ENCODE results near the gene RBM33. TPM values are rescaled to one million over a fixed set of nuclear protein-coding genes. Genes with fewer than 3 reads are reported as not detected.

RBM33 gene
- total RNA-seq, 4 donors from 2014 or later, result 27.0 to 34.5 (median 32.6) TPM

GRCh38 chr7:155765458-155765857, 121.0 kb downstream of the RBM33 start:
- H3K36me3 ChIP-seq, result peaks cover 30 to 69% (median 59%) of the 10 kb centered on the region in 4 donors
- H3K4me1 ChIP-seq, result peaks cover 24 to 35% (median 27%) of the 10 kb centered on the region in 4 donors
- intact Hi-C loops (cut with DNase I), result loop anchor here (10.0 kb wide), 1 partner anchor 841 kb away; no protein-coding TSS in a partner anchor
- TF ChIP-seq POLR2A (IDR thresholded peaks at IDR 0.05; ENCODE audit: low read depth) (no peak), POLR2AphosphoS5 (IDR thresholded peaks at IDR 0.05) (no peak)
- no peak overlapping the region for H3K27ac ChIP-seq (replicated peaks in 1 of 4)
- WGBS, result 94% methylated on average over 8 of the region's 8 CpGs
- no peaks in the 10 kb centered on the region for H3K9me3 ChIP-seq
- no peak for DNase-seq (ENCODE audit: extremely low spot score)
- H3K27me3 ChIP-seq, result no peaks in the 10 kb centered on the region
- no peak overlapping the region for H3K4me3 ChIP-seq

- intact Hi-C loops (cut with DNase I), result loop anchor here (10.0 kb wide), 1 partner anchor 842 kb away; no protein-coding TSS in a partner anchor
- no peaks in the 10 kb centered on the region for H3K27me3 ChIP-seq
- DNase-seq (ENCODE audit: extremely low spot score), result no peak
- no peaks in the 10 kb centered on the region for H3K9me3 ChIP-seq
- peaks cover 38 to 78% (median 61%) of the 10 kb centered on the region in 4 donors for H3K36me3 ChIP-seq
- H3K4me1 ChIP-seq, result peaks cover 24 to 31% (median 27%) of the 10 kb centered on the region in 4 donors
- H3K27ac ChIP-seq (replicated peaks in 1 of 4), result no peak overlapping the region
- no peak overlapping the region for H3K4me3 ChIP-seq
- TF ChIP-seq POLR2A (IDR thresholded peaks at IDR 0.05; ENCODE audit: low read depth) (no peak), POLR2AphosphoS5 (IDR thresholded peaks at IDR 0.05) (no peak), CTCF (IDR thresholded peaks at IDR 0.05) (no peak), EP300 (IDR thresholded peaks at IDR 0.05) (no peak)
- 84% methylated on average over 12 of the region's 12 CpGs for WGBS
Observed at GRCh38 chr7:155766386-155766785, 121.9 kb downstream of the RBM33 start.

- Histone ChIP-seq H3K27ac (replicated peaks in 1 of 4) (no peak overlapping the region), H3K4me3 (no peak overlapping the region), H3K27me3 (no peaks in the 10 kb centered on the region), H3K4me1 (peaks cover 20 to 27% (median 23%) of the 10 kb centered on the region in 4 donors), H3K9me3 (no peaks in the 10 kb centered on the region), H3K36me3 (peaks cover 42 to 85% (median 67%) of the 10 kb centered on the region in 4 donors)
- 94% methylated on average over 12 of the region's 12 CpGs for WGBS
- intact Hi-C loops (cut with DNase I), result loop anchor here (10.0 kb wide), 1 partner anchor 842 kb away; no protein-coding TSS in a partner anchor
- TF ChIP-seq EP300 (IDR thresholded peaks at IDR 0.05) (no peak), POLR2A (IDR thresholded peaks at IDR 0.05; ENCODE audit: low read depth) (no peak), POLR2AphosphoS5 (IDR thresholded peaks at IDR 0.05) (no peak), CTCF (IDR thresholded peaks at IDR 0.05) (no peak)
- DNase-seq (ENCODE audit: extremely low spot score), result no peak
Observed at GRCh38 chr7:155766966-155767916, 122.8 kb downstream of the RBM33 start.

GRCh38 chr7:155769701-155770100, 125.2 kb downstream of the RBM33 start:
- Histone ChIP-seq H3K27me3 (no peaks in the 10 kb centered on the region), H3K4me3 (no peak overlapping the region), H3K36me3 (peaks cover 52 to 97% (median 73%) of the 10 kb centered on the region in 4 donors), H3K4me1 (peaks cover 0 to 4% (median 1%) of the 10 kb centered on the region in 4 donors), H3K9me3 (no peaks in the 10 kb centered on the region), H3K27ac (replicated peaks in 1 of 4) (no peak overlapping the region)
- 69% methylated on average over 6 of the region's 6 CpGs for WGBS
- intact Hi-C loops (cut with DNase I), result loop anchor here (10.0 kb wide), 1 partner anchor 845 kb away; no protein-coding TSS in a partner anchor
- DNase-seq (ENCODE audit: extremely low spot score), result no peak
- TF ChIP-seq CTCF (IDR thresholded peaks at IDR 0.05) (no peak), POLR2A (IDR thresholded peaks at IDR 0.05; ENCODE audit: low read depth) (no peak), EP300 (IDR thresholded peaks at IDR 0.05) (no peak), POLR2AphosphoS5 (IDR thresholded peaks at IDR 0.05) (no peak)

- Histone ChIP-seq H3K4me3 (no peak overlapping the region), H3K36me3 (peaks cover 57 to 97% (median 74%) of the 10 kb centered on the region in 4 donors), H3K9me3 (no peaks in the 10 kb centered on the region), H3K27me3 (no peaks in the 10 kb centered on the region), H3K4me1 (peaks cover 0 to 4% (median 1%) of the 10 kb centered on the region in 4 donors), H3K27ac (replicated peaks in 1 of 4) (no peak overlapping the region)
- DNase-seq (ENCODE audit: extremely low spot score), result no peak
- WGBS, result 86% methylated on average over 6 of the region's 6 CpGs
- intact Hi-C loops (cut with DNase I), result no loop called here
- no peak for TF ChIP-seq EP300 (IDR thresholded peaks at IDR 0.05)
- TF ChIP-seq CTCF (IDR thresholded peaks at IDR 0.05), result no peak
- TF ChIP-seq POLR2A (IDR thresholded peaks at IDR 0.05; ENCODE audit: low read depth), result no peak
- TF ChIP-seq POLR2AphosphoS5 (IDR thresholded peaks at IDR 0.05), result no peak
Observed at GRCh38 chr7:155770241-155770640, 125.8 kb downstream of the RBM33 start.

All from esophagus muscularis mucosa (tissue), 4 donors.